Neuronal stem cell (in vitro differentiated cells): Measurements from ENCODE around the gene TMPRSS11D.

Source experiments
- DNase-seq: peaks from one replicate; pipeline ENCODE4 v3.0.0-alpha.2; 2013; ENCODE audit warnings: low spot score
- H2AFZ ChIP-seq: one replicate; pipeline ENCODE4 v1.6.1; 2013; ENCODE audit warnings: mild to moderate bottlenecking, low read length, inconsistent platforms
- H2AK5ac ChIP-seq: 2 replicates; pipeline ENCODE4 v1.6.1; 2013; ENCODE audit warnings: low read depth, mild to moderate bottlenecking, inconsistent platforms, low read length, moderate library complexity, mixed read lengths
- H2BK120ac ChIP-seq: 2 replicates; pipeline ENCODE4 v1.6.1; 2013; ENCODE audit warnings: low read depth, mild to moderate bottlenecking, inconsistent platforms, low read length, moderate library complexity, mixed read lengths
- H2BK12ac ChIP-seq: one replicate; pipeline ENCODE4 v1.6.1; 2013; ENCODE audit warnings: low read length, inconsistent platforms
- H2BK15ac ChIP-seq: 2 replicates; pipeline ENCODE4 v1.6.1; 2013; ENCODE audit warnings: mild to moderate bottlenecking, low read length, inconsistent platforms, mixed read lengths
- H2BK5ac ChIP-seq: one replicate; pipeline ENCODE4 v1.6.1; 2013; ENCODE audit warnings: inconsistent platforms, mild to moderate bottlenecking, low read length, moderate library complexity
- H3K14ac ChIP-seq: one replicate; pipeline ENCODE4 v1.6.1; 2013; ENCODE audit warnings: low read length, inconsistent platforms
- H3K18ac ChIP-seq: 2 replicates; pipeline ENCODE4 v1.6.1; 2013; ENCODE audit warnings: low read length, inconsistent platforms
- H3K23ac ChIP-seq: 2 replicates; pipeline ENCODE4 v1.6.1; 2013; ENCODE audit warnings: low read depth, mild to moderate bottlenecking, mixed read lengths, low read length, inconsistent platforms; ENCODE audit not compliant: poor library complexity
- H3K27ac ChIP-seq: replicated peaks from 3 replicates; pipeline ENCODE4 v1.5.1; 2013; ENCODE audit warnings: low read length, inconsistent platforms
- H3K27me3 ChIP-seq, 3 experiments: 2 replicates each; pipeline ENCODE4 v1.6.1; 2013; ENCODE audit warnings: low read length in 3 of 3, mild to moderate bottlenecking in 2 of 3, inconsistent platforms in 1 of 3, low read depth in 1 of 3, mixed read lengths in 1 of 3, moderate library complexity in 1 of 3; ENCODE audit not compliant: control insufficient read depth in 3 of 3, insufficient read depth in 3 of 3
- H3K36me3 ChIP-seq, 2 donors: replicated peaks in 1 of 2; 2 replicates each; pipeline ENCODE4 v1.6.1; 2013; ENCODE audit warnings: low read length in 2 of 2; ENCODE audit not compliant: control insufficient read depth in 2 of 2, insufficient read depth in 2 of 2
- H3K4ac ChIP-seq: 2 replicates; pipeline ENCODE4 v1.6.1; 2013; ENCODE audit warnings: inconsistent platforms, mild to moderate bottlenecking, low read length, moderate library complexity
- H3K4me1 ChIP-seq, 2 donors: 1 replicate in 1 of 2; 2 replicates in 1 of 2; pipeline ENCODE4 v1.6.1; 2013; ENCODE audit warnings: low read length in 2 of 2, low read depth in 1 of 2; ENCODE audit not compliant: control insufficient read depth in 2 of 2, insufficient read depth in 1 of 2
- H3K4me2 ChIP-seq: one replicate; pipeline ENCODE4 v1.6.1; 2013; ENCODE audit warnings: mild to moderate bottlenecking, low read length, inconsistent platforms; ENCODE audit not compliant: insufficient read depth, poor library complexity, severe bottlenecking
- H3K4me3 ChIP-seq, 2 donors: 2 replicates each; pipeline ENCODE4 v1.5.1; 2013; ENCODE audit warnings: low read length in 2 of 2, mild to moderate bottlenecking in 2 of 2, inconsistent platforms in 1 of 2, moderate library complexity in 1 of 2
- H3K79me1 ChIP-seq: one replicate; pipeline ENCODE4 v1.6.1; 2013; ENCODE audit warnings: low read depth, mild to moderate bottlenecking, inconsistent platforms, low read length, moderate library complexity
- H3K9ac ChIP-seq: one replicate; pipeline ENCODE4 v1.6.1; 2013; ENCODE audit warnings: mild to moderate bottlenecking, low read depth, low read length, inconsistent platforms; ENCODE audit not compliant: poor library complexity
- H3K9me3 ChIP-seq, 2 donors: replicated peaks in 1 of 2; 2 replicates each; pipeline versions ENCODE3 to v1.6.1; 2013; ENCODE audit warnings: low read length in 2 of 2, mild to moderate bottlenecking in 2 of 2, inconsistent platforms in 1 of 2, low read depth in 1 of 2, mixed read lengths in 1 of 2, moderate library complexity in 1 of 2; ENCODE audit not compliant: control insufficient read depth in 2 of 2, insufficient read depth in 1 of 2
- H4K8ac ChIP-seq: one replicate; pipeline ENCODE4 v1.6.1; 2013; ENCODE audit warnings: low read depth, mild to moderate bottlenecking, inconsistent platforms, low read length, moderate library complexity
- H4K91ac ChIP-seq: one replicate; pipeline ENCODE4 v1.6.1; 2013; ENCODE audit warnings: low read length, low read depth, mild to moderate bottlenecking, inconsistent platforms; ENCODE audit not compliant: poor library complexity
- WGBS, 2 donors: extraction: QIAGEN DNeasy Blood & Tissue Kit; methylation state at CpG; one replicate each; pipeline ENCODE4 v1.1.7; 2013; ENCODE audit warnings: missing lambda C conversion rate in 2 of 2, mixed read lengths in 1 of 2; ENCODE audit not compliant: insufficient read length in 2 of 2, insufficient replicate concordance in 1 of 2; ENCODE audit errors: extremely low coverage in 2 of 2; 5-methylcytosine and 5-hydroxymethylcytosine counted together

The TMPRSS11D gene

GRCh38 chr4:67911141-67911540, 27.3 kb upstream of the TMPRSS11D start:
- Histone ChIP-seq H3K4me3 (no peak overlapping the region), H3K9me3 (no peaks in the 10 kb centered on the region), H2AFZ (no peak overlapping the region), H2BK120ac (no peak overlapping the region), H3K27me3 (no peaks in the 10 kb centered on the region), H3K4ac (no peak overlapping the region), H3K23ac (no peak overlapping the region), H3K36me3 (no peaks in the 10 kb centered on the region), H3K14ac (no peak overlapping the region), H3K27ac (no peak overlapping the region), H3K18ac (no peak overlapping the region), H2BK12ac (no peak overlapping the region), H3K9ac (no peak overlapping the region), H2BK5ac (no peak overlapping the region), H4K91ac (no peak overlapping the region), H2AK5ac (no peak overlapping the region), H3K4me1 (no peaks in the 10 kb centered on the region), H2BK15ac (no peak overlapping the region), H3K79me1 (no peaks in the 10 kb centered on the region), H3K4me2 (no peak overlapping the region), H4K8ac (no peak overlapping the region)
- WGBS, 2 donors, result no CpG with 5 or more reads among the region's 4 CpGs
- no peak for DNase-seq

GRCh38 chr4:67910585-67910905, 26.7 kb upstream of the TMPRSS11D start:
- Histone ChIP-seq H3K4me1 (no peaks in the 10 kb centered on the region), H4K8ac (no peak overlapping the region), H3K4me3 (no peak overlapping the region), H4K91ac (no peak overlapping the region), H2AFZ (no peak overlapping the region), H3K9me3 (no peaks in the 10 kb centered on the region), H2BK5ac (no peak overlapping the region), H2BK15ac (no peak overlapping the region), H3K27me3 (no peaks in the 10 kb centered on the region), H3K4me2 (no peak overlapping the region), H3K4ac (no peak overlapping the region), H2BK120ac (no peak overlapping the region), H3K23ac (no peak overlapping the region), H3K14ac (no peak overlapping the region), H2BK12ac (no peak overlapping the region), H3K9ac (no peak overlapping the region), H3K36me3 (no peaks in the 10 kb centered on the region), H2AK5ac (no peak overlapping the region), H3K79me1 (no peaks in the 10 kb centered on the region), H3K18ac (no peak overlapping the region), H3K27ac (no peak overlapping the region)
- WGBS, 2 donors, result no CpG with 5 or more reads among the region's 1 CpG
- DNase-seq, result no peak

- Histone ChIP-seq H3K4me2 (no peak overlapping the region), H3K79me1 (no peaks in the 10 kb centered on the region), H3K4me1 (no peaks in the 10 kb centered on the region), H4K8ac (no peak overlapping the region), H3K36me3 (no peaks in the 10 kb centered on the region), H2BK120ac (no peak overlapping the region), H3K27ac (no peak overlapping the region), H2BK12ac (no peak overlapping the region), H3K4me3 (no peak overlapping the region), H3K9me3 (no peaks in the 10 kb centered on the region), H3K4ac (no peak overlapping the region), H3K14ac (no peak overlapping the region), H4K91ac (no peak overlapping the region), H3K27me3 (no peaks in the 10 kb centered on the region), H3K18ac (no peak overlapping the region), H2BK5ac (no peak overlapping the region), H2BK15ac (no peak overlapping the region), H2AFZ (no peak overlapping the region), H3K23ac (no peak overlapping the region), H2AK5ac (no peak overlapping the region), H3K9ac (no peak overlapping the region)
- WGBS, 2 donors, result no CpG with 5 or more reads among the region's 6 CpGs
- no peak for DNase-seq
Observed at GRCh38 chr4:67909905-67910584, 26.2 kb upstream of the TMPRSS11D start.

- Histone ChIP-seq H3K4me1 (no peaks in the 10 kb centered on the region), H3K4me2 (no peak overlapping the region), H3K23ac (no peak overlapping the region), H3K79me1 (no peaks in the 10 kb centered on the region), H3K4me3 (no peak overlapping the region), H3K14ac (no peak overlapping the region), H3K27ac (no peak overlapping the region), H2AFZ (no peak overlapping the region), H4K91ac (no peak overlapping the region), H2BK120ac (no peak overlapping the region), H3K27me3 (no peaks in the 10 kb centered on the region), H3K4ac (no peak overlapping the region), H2BK15ac (no peak overlapping the region), H2BK12ac (no peak overlapping the region), H3K9ac (no peak overlapping the region), H3K18ac (no peak overlapping the region), H2AK5ac (no peak overlapping the region), H2BK5ac (no peak overlapping the region), H3K9me3 (no peaks in the 10 kb centered on the region), H4K8ac (no peak overlapping the region), H3K36me3 (no peaks in the 10 kb centered on the region)
- no peak for DNase-seq
- no CpG with 5 or more reads among the region's 4 CpGs for WGBS, 2 donors
Observed at GRCh38 chr4:67907650-67908049, 23.8 kb upstream of the TMPRSS11D start.
